Measurements from ENCODE around the gene YEATS4.

YEATS4 gene

DNA sequence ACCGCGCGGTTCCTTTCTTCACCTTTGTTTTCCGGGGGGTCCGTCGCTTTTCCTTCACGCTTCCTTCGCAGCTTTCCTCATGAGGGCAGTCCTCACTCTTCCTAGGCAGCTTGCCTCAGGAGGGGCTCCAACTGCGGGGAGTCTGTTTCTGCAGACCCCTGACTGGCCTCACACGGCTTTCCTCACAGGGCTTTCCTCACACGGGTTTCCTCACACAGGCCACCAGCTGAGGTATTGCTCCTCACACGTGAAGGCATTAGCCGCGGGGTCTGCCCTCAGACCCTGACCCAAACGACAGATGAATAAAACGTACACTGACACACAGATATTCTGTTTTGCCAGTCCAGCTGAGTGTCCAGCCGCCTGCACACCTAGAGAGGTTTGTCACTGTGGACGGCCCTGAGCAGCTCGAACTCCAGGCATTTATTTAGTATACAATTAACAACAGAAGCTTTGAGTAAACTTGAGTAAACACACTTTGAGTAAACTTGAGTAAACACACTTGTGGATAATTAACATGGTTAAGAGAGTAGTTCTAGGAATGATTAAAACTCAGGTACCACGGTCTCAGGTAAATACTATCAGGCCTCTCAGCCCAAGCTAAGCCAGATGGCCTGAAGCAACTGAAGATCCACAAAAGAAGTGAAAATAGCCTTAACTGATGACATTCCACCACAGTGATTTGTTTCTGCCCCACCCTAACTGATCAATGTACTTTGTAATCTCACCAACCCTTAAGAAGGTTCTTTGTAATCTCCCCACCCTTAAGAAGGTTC is 27.4 kb upstream of the YEATS4 start:
- peak in 1 of 2 experiments; percentile 81 for DNase-seq (ENCODE audit: low read depth in 1 of 2, low spot score in 1 of 2)
- TF ChIP-seq SPI1 (IDR thresholded peaks at IDR 0.05; ENCODE audit: borderline replicate concordance, low read depth) (no peak), CTCF (IDR thresholded peaks at IDR 0.05; ENCODE audit: insufficient read depth, low read length) (no peak), REST (IDR thresholded peaks at IDR 0.05; ENCODE audit: insufficient replicate concordance, low read depth) (no peak), GABPA (IDR thresholded peaks at IDR 0.05; ENCODE audit: low read depth) (no peak), POLR2AphosphoS5 (IDR thresholded peaks at IDR 0.05; ENCODE audit: low read depth) (no peak)
- Histone ChIP-seq H3K27me3 (ENCODE audit: insufficient read depth, poor library complexity, severe bottlenecking) (no peaks in the 10 kb centered on the region), H3K27ac (replicated peaks) (peak overlapping the region; percentile 94), H3K4me3 (replicated peaks; ENCODE audit: insufficient read depth, low read length) (peak overlapping the region; percentile 42)

DNA sequence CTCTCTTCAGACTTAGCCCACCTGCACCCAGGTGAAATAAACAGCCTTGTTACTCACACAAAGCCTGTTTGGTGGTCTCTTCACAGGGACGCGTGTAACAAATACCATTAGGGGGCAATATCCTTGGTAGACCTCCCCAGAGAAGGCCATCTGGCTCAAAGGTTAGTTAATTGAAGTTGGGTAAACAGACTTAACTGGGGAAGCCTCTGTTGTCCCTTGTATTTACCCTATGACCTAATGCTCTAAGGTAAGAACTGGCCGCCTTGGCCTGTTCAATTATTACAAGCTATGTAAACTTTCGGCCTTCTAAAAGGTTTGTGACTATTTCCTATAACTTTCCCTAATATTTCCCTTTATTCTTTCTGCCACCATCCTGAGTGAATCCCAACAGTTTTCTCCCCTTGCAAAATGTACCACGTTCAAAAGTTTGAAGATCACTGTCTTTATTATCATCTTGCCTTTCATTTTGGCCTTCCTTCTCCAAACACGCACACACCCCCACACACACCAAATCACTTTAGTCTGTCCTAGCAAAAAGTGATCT is 26.7 kb upstream of the YEATS4 start:
- no peak for TF ChIP-seq REST (IDR thresholded peaks at IDR 0.05; ENCODE audit: insufficient replicate concordance, low read depth)
- TF ChIP-seq SPI1 (IDR thresholded peaks at IDR 0.05; ENCODE audit: borderline replicate concordance, low read depth) = no peak
- Histone ChIP-seq H3K27ac (replicated peaks) (peak overlapping the region; percentile 94), H3K27me3 (ENCODE audit: insufficient read depth, poor library complexity, severe bottlenecking) (no peaks in the 10 kb centered on the region), H3K4me3 (replicated peaks; ENCODE audit: insufficient read depth, low read length) (no peak overlapping the region)
- DNase-seq (ENCODE audit: low read depth in 1 of 2, low spot score in 1 of 2) = no peak

- H3K27me3 ChIP-seq (ENCODE audit: insufficient read depth, poor library complexity, severe bottlenecking) = no peaks in the 10 kb centered on the region
- no peak for TF ChIP-seq CTCF (IDR thresholded peaks at IDR 0.05; ENCODE audit: insufficient read depth, low read length)
- TF ChIP-seq POLR2AphosphoS5 (IDR thresholded peaks at IDR 0.05; ENCODE audit: low read depth) = no peak
- no peak for TF ChIP-seq GABPA (IDR thresholded peaks at IDR 0.05; ENCODE audit: low read depth)
- no peak for TF ChIP-seq REST (IDR thresholded peaks at IDR 0.05; ENCODE audit: insufficient replicate concordance, low read depth)
- TF ChIP-seq SPI1 (IDR thresholded peaks at IDR 0.05; ENCODE audit: borderline replicate concordance, low read depth) = no peak
- H3K27ac ChIP-seq (replicated peaks) = no peak overlapping the region; the same call in 1 of the 2 replicates
- no peak overlapping the region for H3K4me3 ChIP-seq (replicated peaks; ENCODE audit: insufficient read depth, low read length)
- no peak for DNase-seq (ENCODE audit: low read depth in 1 of 2, low spot score in 1 of 2)
These were observed 25.4 kb upstream of the YEATS4 start for GRCh38 chr12:69334158-69334557.
